ENCODE results near the gene DYTN. TPM values are rescaled to one million over a fixed set of nuclear protein-coding genes. Genes with fewer than 3 reads are reported as not detected.

The DYTN gene
- total and polyA plus RNA-seq, 12 donors, result not detected

DNA sequence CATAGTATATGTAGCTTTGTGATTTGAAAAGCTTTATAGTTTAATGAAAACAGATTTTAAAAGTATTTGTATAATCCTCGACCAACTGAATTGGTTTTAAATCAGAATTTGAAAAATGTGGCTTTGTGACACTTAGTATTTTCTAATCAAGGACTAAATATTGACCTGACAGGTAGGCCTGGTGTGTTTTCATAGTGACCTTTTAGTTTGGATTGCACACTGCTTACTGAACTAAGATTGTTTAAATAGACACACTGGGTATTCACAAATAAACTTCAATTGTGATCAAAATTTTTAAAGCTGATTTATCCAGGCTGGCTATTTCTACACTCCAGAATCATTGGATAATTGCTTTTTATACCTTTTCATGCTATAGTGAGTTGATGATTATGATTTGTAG lies 107.7 kb downstream of the DYTN start:
- H3K9me3 ChIP-seq, result no peaks in the 10 kb centered on the region
- peaks cover 0 to 10% (median 0%) of the 10 kb centered on the region in 9 donors for H3K36me3 ChIP-seq
- no peak overlapping the region for H3K4me3 ChIP-seq
- TF ChIP-seq CTCF (IDR thresholded peaks at IDR 0.05), result no peak
- H3K27ac ChIP-seq, result no peak overlapping the region
- DNase-seq (no peak), ATAC-seq (no peak)
- no peaks in the 10 kb centered on the region for H3K27me3 ChIP-seq
- H3K4me1 ChIP-seq, result peaks cover 0 to 5% (median 0%) of the 10 kb centered on the region in 9 donors
- intact Hi-C loops (cut with DNase I), result no loop called here
- 78 to 79% methylated on average over 1 of the region's 1 CpG for WGBS, 2 donors

- WGBS, 2 donors, result 88 to 96% methylated on average over 3 of the region's 3 CpGs
- DNase-seq, result no peak
- Histone ChIP-seq H3K4me1 (no peaks in the 10 kb centered on the region), H3K9me3 (no peaks in the 10 kb centered on the region), H3K4me3 (no peak overlapping the region), H3K36me3 (peaks cover 0 to 11% (median 0%) of the 10 kb centered on the region in 9 donors), H3K27ac (no peak overlapping the region), H3K27me3 (no peaks in the 10 kb centered on the region)
- no peak for TF ChIP-seq CTCF (IDR thresholded peaks at IDR 0.05)
- intact Hi-C loops (cut with DNase I), result no loop called here
- ATAC-seq, result no peak
These were observed 115.0 kb downstream of the DYTN start for GRCh38 chr2:206603243-206603642.

Other genes with a start within 250 kb of the DYTN start
- gene FAM237A, start 75.9 kb downstream of the DYTN start, total RNA-seq, result 1 to 10 TPM in 5 of 10 donors, under 1 TPM in 2, not detected in 3; 0.31 to 3.0 (median 2.0) TPM
- gene FAM237A, start 75.9 kb downstream of the DYTN start, polyA plus RNA-seq, result not detected
- 1 to 10 TPM in 6 of 10 donors, under 1 TPM in 4; 0.76 to 2.8 (median 1.1) TPM for gene MDH1B, start 46.9 kb upstream of the DYTN start, total RNA-seq
- 1 to 10 TPM in 1 of 2 donors, under 1 TPM in 1; 0.12 to 1.0 TPM for gene MDH1B, start 46.9 kb upstream of the DYTN start, polyA plus RNA-seq
- gene FASTKD2, start 47.2 kb upstream of the DYTN start, total RNA-seq, result 10 to 100 TPM; 36.3 to 46.9 (median 42.6) TPM
- gene FASTKD2, start 47.2 kb upstream of the DYTN start, polyA plus RNA-seq, result 10 to 100 TPM in 1 of 2 donors, 1 to 10 TPM in 1; 8.2 to 22.8 TPM
- under 1 TPM in 3 of 10 donors, not detected in 7; 0.35 to 0.46 (median 0.35) TPM for gene CPO, start 221.1 kb upstream of the DYTN start, total RNA-seq
- gene CPO, start 221.1 kb upstream of the DYTN start, polyA plus RNA-seq, result under 1 TPM; 0.07 to 0.59 TPM

Measured in heart right ventricle (tissue), 16 donors.